Measurements from ENCODE around the gene NPHP4.
"Not testable (repeated sequence)": the region's sequence is repeated elsewhere in the genome, so short reads cannot be mapped to it uniquely, and the experiment has no call there.

NPHP4 gene

GRCh38 chr1:6023346-6023745 is 31.1 kb upstream of the NPHP4 start:
- no peak for DNase-seq (ENCODE audit: low read depth)

- DNase-seq (ENCODE audit: low read depth): no peak
These were observed 30.0 kb upstream of the NPHP4 start for GRCh38 chr1:6022193-6022592.

- DNase-seq (ENCODE audit: low read depth): no peak
These were observed 27.1 kb upstream of the NPHP4 start for GRCh38 chr1:6019166-6019845.

- DNase-seq (ENCODE audit: low read depth): not testable (repeated sequence)
These were observed 25.4 kb upstream of the NPHP4 start for GRCh38 chr1:6017654-6018053.

- DNase-seq (ENCODE audit: low read depth): no peak
These were observed 24.1 kb upstream of the NPHP4 start for GRCh38 chr1:6016191-6016865.

GRCh38 chr1:6014130-6014999 is 22.1 kb upstream of the NPHP4 start:
- no peak for DNase-seq (ENCODE audit: low read depth)

GRCh38 chr1:6013491-6013890 is 21.3 kb upstream of the NPHP4 start:
- no peak for DNase-seq (ENCODE audit: low read depth)

GRCh38 chr1:6012529-6013318 is 20.5 kb upstream of the NPHP4 start:
- no peak for DNase-seq (ENCODE audit: low read depth)

- DNase-seq (ENCODE audit: low read depth): no peak
These were observed 19.7 kb upstream of the NPHP4 start for GRCh38 chr1:6011946-6012258.

GRCh38 chr1:6011161-6011945 is 19.1 kb upstream of the NPHP4 start:
- no peak for DNase-seq (ENCODE audit: low read depth)

- no peak for DNase-seq (ENCODE audit: low read depth)
These were observed 18.3 kb upstream of the NPHP4 start for GRCh38 chr1:6010554-6010953.

- DNase-seq (ENCODE audit: low read depth): no peak
These were observed 17.2 kb upstream of the NPHP4 start for GRCh38 chr1:6009120-6010040.

GRCh38 chr1:6008696-6009095 is 16.5 kb upstream of the NPHP4 start:
- DNase-seq (ENCODE audit: low read depth): no peak

GRCh38 chr1:6008084-6008415 is 15.8 kb upstream of the NPHP4 start:
- no peak for DNase-seq (ENCODE audit: low read depth)

- no peak for DNase-seq (ENCODE audit: low read depth)
These were observed 15.3 kb upstream of the NPHP4 start for GRCh38 chr1:6007318-6008083.

GRCh38 chr1:6006882-6007281 is 14.7 kb upstream of the NPHP4 start:
- DNase-seq (ENCODE audit: low read depth): no peak

- DNase-seq (ENCODE audit: low read depth): no peak
These were observed 13.2 kb upstream of the NPHP4 start for GRCh38 chr1:6005276-6005917.

- no peak for DNase-seq (ENCODE audit: low read depth)
These were observed 12.3 kb upstream of the NPHP4 start for GRCh38 chr1:6004412-6005123.
